NCI-H1417 treated with DMSO at 0.1 percent for 48 hours (cell line): ENCODE measurements around the gene KAZN.

Experiments
- DNase-seq: peaks from one replicate; lab custom pipeline; 2025; lab: John Stamatoyannopoulos, UW

Gene KAZN

DNA sequence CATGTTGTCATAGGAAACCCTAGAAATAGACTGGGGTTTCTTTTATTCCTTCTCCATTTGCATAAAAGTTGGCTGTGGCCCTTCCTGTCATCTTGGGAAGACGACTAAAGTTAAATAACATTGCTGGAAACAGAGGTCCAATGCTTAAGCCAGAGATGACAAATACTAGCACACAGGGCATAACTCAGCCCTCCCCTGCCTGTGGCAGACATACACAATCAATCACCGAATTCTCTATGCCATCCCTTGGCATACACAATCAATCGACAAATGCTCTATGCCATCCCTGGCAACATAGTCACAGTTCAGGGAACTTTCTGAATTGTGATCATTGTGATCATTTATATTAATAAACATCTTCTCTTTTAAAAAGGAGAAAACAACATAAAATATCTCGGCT lies 229.4 kb downstream of the KAZN start:
- no peak for DNase-seq

GRCh38 chr1:14828665-14829064 lies 230.2 kb downstream of the KAZN start:
- DNase-seq, result no peak

DNA sequence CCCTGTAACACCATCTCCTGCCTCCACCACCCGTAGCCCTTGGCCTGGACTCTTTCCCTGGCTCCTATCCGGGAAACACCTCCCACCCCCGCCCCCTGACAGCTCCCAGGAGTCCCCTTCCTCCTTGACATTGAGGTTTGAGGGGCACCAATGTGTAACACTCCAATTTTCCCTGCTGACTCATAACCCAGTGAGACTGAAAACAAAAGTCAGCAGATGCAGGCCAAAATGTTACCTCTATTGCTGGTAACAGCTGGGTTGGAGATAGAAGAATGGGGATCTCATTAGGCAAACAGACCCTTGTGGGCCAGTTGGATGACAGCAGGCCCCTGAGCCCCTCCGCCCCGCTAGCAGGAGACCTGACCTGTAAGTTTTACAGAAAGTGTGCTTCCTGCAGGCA lies 237.2 kb downstream of the KAZN start:
- no peak for DNase-seq

GRCh38 chr1:14836426-14837140 lies 238.1 kb downstream of the KAZN start:
- DNase-seq, result no peak

GRCh38 chr1:14840374-14840773 lies 241.9 kb downstream of the KAZN start:
- DNase-seq, result no peak

GRCh38 chr1:14841456-14841855 lies 243.0 kb downstream of the KAZN start:
- DNase-seq, result no peak

GRCh38 chr1:14841951-14842350 lies 243.5 kb downstream of the KAZN start:
- no peak for DNase-seq

DNA sequence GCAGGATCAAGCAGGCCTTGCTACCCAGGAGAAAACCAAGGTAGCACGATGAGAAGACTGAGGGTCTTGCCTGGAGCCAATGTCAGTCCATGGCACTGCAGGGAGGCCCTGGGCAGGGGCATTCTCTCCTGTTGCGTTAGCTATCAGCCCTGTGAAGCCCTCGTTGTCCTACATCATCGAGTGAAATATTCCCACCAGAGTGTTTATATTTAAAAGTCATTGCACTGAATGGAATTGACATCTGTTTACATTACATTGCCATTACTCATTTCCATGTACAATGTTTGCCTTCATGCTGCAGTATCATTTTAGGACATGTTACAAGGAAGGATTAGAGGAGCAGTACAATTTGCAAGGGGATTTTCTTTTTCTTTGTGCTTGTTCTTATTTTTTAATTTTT lies 243.9 kb downstream of the KAZN start:
- no peak for DNase-seq

DNA sequence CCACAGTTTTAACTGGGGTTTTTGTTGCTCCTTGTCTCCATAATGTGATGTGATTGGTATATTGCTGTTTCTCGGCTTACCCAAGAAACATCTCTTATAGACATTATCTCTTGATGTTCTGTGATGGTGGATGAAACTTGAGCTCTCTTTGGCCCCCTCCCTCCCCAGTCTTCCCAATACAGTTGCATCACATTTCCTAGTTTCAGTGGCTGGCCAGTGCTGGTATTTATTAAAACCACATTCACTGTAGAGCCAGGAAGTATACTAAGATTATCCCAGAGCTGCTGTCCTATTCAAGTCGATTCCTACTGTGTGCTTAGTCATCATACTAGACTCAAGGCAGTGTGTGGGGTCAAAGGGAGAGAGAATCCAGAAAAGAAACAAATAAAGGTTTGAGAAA lies 244.4 kb downstream of the KAZN start:
- DNase-seq, result no peak

GRCh38 chr1:14843525-14843924 lies 245.0 kb downstream of the KAZN start:
- DNase-seq, result no peak

DNA sequence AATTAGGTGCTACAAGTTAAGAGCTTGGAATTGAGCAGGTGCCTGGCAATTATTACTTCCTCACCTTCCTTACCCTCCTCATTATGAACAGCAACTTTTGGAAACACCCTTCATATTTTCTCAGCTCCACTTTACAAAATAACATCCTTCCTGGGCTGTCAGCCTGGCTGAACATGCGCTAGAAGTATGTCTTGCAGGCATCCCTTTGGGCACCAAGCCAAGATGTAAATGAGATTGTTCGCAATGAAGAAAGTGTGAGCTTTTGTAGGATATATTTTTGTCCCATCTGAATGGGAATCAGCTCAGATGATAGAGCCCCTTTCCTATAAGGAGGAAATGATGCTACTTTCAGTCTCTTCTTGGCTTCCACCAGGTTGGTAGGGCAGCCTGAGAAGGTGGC lies 245.9 kb downstream of the KAZN start:
- no peak for DNase-seq

DNA sequence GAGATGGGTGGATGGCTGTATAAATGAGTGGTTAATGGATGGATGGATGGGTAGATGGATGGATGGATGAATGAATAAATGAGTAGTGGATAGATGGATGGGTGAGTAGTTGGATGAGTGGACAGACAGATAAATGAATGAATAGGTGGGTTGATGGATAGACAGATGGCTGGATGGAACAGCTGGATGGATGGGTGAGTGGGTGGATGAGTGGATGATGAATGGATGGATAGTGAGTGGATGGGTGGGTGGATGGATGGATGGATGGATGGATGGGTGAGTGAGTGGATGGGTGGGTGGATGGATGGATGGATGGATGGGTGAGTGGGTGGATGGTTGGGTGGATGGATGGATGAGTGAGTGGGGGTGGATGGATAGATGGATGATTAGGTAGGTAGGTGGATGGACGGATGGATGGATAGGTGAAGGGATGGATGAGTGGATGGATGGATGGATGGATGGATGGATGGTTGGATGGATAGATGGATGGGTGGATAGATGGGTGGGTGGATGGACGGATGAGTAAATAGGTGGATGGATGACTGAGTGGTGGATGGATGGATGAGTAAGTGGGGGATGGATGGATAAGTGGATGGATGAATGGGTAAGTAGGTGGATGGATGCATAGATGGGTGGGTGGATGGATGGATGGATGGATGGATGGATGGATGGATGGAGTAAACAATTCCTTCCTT lies 246.6 kb downstream of the KAZN start:
- no peak for DNase-seq

GRCh38 chr1:14845851-14846250 lies 247.4 kb downstream of the KAZN start:
- no peak for DNase-seq

- no peak for DNase-seq
Observed at GRCh38 chr1:14846688-14847087, 248.2 kb downstream of the KAZN start.

DNA sequence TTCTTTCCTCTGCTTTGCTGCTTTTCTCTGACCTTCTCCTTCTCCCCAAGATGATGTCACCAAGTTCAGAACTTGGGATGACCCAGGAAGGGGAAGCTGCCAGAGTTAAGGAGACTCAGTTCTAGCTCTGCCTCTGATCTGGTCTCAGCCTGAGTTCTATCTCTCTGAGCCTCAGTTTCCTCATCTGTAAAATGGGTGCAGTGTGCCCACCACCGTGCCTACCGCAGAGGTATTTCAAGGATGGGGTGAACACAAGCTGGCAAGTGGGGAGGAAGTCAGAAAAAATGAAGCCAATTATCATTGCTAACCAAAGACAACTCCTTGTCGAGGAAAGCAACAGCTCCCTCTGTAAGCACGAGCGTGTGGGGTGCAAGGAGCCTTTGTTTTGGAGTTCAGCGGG lies 249.7 kb downstream of the KAZN start:
- no peak for DNase-seq

DNA sequence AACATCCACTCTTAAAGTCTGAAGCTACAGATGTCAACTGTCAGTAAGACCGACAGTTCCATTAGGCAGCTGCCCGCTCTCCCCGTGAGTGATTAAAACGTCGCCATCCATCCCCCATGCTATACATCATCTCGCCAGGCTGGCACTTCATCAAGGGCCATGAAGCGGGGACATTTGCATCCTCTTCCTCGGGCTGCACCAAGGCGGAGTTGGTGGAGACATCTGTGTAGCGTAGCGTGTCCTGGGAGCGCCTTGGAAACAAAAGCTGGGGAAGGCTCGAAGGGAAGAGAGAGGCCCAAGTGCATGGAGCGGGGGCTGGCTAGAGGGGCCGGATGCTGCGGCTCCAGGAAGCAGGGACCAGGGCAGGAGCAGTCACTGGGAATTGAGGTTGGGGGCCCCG lies 250.1 kb downstream of the KAZN start:
- no peak for DNase-seq

DNA sequence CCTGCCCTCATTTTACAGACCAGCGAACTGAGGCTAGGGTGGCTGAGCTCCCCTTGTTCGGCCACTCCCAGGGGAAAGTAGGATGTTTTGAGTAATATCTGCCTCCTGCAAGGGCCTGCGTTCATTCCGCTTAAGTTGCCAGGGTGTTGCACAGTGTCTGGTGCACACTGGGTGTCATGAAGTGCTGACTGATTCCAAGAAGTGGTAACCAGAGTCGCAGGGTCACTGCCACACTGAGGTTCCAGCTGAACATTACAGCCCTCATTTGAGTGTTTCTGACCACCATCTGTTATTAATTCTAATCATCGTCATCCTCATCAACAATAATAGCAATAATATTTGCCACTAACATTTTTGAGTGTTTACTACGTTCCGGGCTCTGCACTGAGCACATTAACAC lies 250.6 kb downstream of the KAZN start:
- no peak for DNase-seq

GRCh38 chr1:14850563-14850962 lies 252.1 kb downstream of the KAZN start:
- DNase-seq, result no peak

- no peak for DNase-seq
Observed at GRCh38 chr1:14851760-14852159, 253.3 kb downstream of the KAZN start.

GRCh38 chr1:14852291-14852690 lies 253.8 kb downstream of the KAZN start:
- DNase-seq, result no peak

DNA sequence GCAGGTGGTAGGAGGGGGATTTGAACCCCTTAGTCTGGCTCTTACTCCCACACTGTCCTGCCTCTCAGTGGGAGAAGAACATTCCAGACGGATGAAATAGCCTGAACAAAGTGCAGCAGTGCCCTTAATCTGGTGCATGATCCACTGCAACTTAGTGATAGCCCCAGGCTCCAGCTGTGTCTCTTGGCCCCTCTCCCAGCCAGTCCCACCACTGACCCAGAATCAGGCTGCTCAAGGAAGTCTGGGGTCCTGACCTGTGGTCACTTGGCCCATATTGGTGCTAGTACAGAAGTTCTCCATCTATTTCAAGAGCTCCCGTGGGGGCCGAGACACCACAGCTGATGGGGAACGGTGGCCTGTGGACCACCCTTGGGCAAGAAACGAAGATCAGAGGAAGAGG lies 255.0 kb downstream of the KAZN start:
- DNase-seq, result no peak

DNA sequence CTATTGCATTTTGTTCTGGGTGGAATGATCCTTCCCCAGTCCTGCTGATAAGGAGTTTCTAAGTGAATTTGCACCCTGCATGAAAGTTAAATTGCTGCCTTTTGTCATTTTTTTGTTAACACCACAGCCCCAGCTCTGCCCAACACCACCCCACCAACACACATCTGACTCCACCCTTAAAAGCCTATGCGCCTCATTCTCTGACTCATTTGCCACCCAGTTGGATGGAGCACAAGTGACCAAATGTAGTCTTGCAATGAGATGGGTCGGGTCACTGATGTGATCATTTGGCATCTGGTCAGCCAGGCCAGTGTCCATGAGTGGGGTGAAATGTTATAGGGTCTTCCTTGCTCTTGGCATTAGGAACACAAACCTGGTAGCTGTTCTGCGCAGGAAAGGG lies 256.8 kb downstream of the KAZN start:
- DNase-seq, result no peak

DNA sequence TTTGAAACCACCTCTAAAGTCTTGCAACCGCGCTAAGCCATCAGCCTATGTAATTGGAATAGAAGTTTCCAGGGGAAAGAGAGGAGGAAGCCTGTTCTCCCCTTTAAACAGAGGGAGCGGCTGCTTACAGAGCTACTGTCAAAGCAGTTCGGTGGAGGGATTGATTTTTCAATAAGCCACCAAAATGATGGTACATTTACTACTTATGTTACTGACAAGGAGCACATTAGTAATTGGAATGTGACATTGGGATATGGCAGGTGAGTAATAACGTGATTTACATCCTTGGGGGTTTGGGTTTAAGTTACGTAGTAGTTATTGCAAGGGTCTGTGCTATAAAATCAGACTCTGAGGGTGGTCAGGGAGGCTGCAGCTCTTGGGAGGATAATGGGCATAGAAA lies 257.3 kb downstream of the KAZN start:
- no peak for DNase-seq
